ENCODE data around the gene PCDHB4. TPM values are rescaled to one million over a fixed set of nuclear protein-coding genes. Genes with fewer than 3 reads are reported as not detected.
"Not testable (repeated sequence)": the region's sequence is repeated elsewhere in the genome, so short reads cannot be mapped to it uniquely, and the experiment has no call there.

Gene PCDHB4
- polyA plus RNA-seq, 1 of the 3 experiments (the other 2 are of a cell fraction), result 0.51 TPM

- H3K9ac ChIP-seq; H3K9me3 ChIP-seq; H3K36me3 ChIP-seq (replicated peaks in 1 of 2; ENCODE audit: control insufficient read depth in 1 of 2, insufficient read depth in 2 of 2, low read length in 1 of 2); POLR2A ChIA-PET; H3F3A ChIP-seq (replicated peaks; ENCODE audit: insufficient read depth); H3K27me3 ChIP-seq (ENCODE audit: insufficient read depth); H3K9me2 ChIP-seq; H3K4me1 ChIP-seq (ENCODE audit: control insufficient read depth in 1 of 2, insufficient read depth in 2 of 2, low read depth in 1 of 2, low read length in 1 of 2); DNase-seq; H3K4me3 ChIP-seq (ENCODE audit: low read depth in 2 of 2, low read length in 1 of 2); H4K20me1 ChIP-seq (ENCODE audit: insufficient read depth); H3K4me2 ChIP-seq; H3K79me2 ChIP-seq (ENCODE audit: insufficient read depth); CTCF ChIA-PET; H3K27ac ChIP-seq (ENCODE audit: low read depth in 2 of 2, low read length in 1 of 2); H2AFZ ChIP-seq (ENCODE audit: low read depth): not testable (repeated sequence)
- WGBS (ENCODE audit: low lambda C conversion rate), result 71% methylated on average over 10 of the region's 41 CpGs
Observed at GRCh38 chr5:141151632-141152031, 30.0 kb downstream of the PCDHB4 start.

- H3K27me3 ChIP-seq (ENCODE audit: insufficient read depth); H3K4me1 ChIP-seq (ENCODE audit: control insufficient read depth in 1 of 2, insufficient read depth in 2 of 2, low read depth in 1 of 2, low read length in 1 of 2); POLR2A ChIA-PET; H3K9ac ChIP-seq; H3K36me3 ChIP-seq (replicated peaks in 1 of 2; ENCODE audit: control insufficient read depth in 1 of 2, insufficient read depth in 2 of 2, low read length in 1 of 2); H3F3A ChIP-seq (replicated peaks; ENCODE audit: insufficient read depth); H3K9me3 ChIP-seq; H4K20me1 ChIP-seq (ENCODE audit: insufficient read depth); H3K9me2 ChIP-seq; H3K79me2 ChIP-seq (ENCODE audit: insufficient read depth); H3K4me2 ChIP-seq; H3K4me3 ChIP-seq (ENCODE audit: low read depth in 2 of 2, low read length in 1 of 2); H3K27ac ChIP-seq (ENCODE audit: low read depth in 2 of 2, low read length in 1 of 2); H2AFZ ChIP-seq (ENCODE audit: low read depth); DNase-seq: not testable (repeated sequence)
- 68% methylated on average over 19 of the region's 36 CpGs for WGBS (ENCODE audit: low lambda C conversion rate)
- CTCF ChIA-PET, result interaction anchor here (1.1 to 1.8 kb wide), 3 partner anchors 405 to 415 kb away, joined by 3 to 5 read pairs (median 4); no protein-coding TSS in a partner anchor
Observed at GRCh38 chr5:141152096-141152495, 30.5 kb downstream of the PCDHB4 start.

GRCh38 chr5:141155540-141156374 lies 34.1 kb downstream of the PCDHB4 start:
- POLR2A ChIA-PET, result no interaction called here

GRCh38 chr5:141157356-141157755 lies 35.7 kb downstream of the PCDHB4 start:
- H3K4me3 ChIP-seq (ENCODE audit: low read depth in 2 of 2, low read length in 1 of 2); H3K9me2 ChIP-seq; H3K27me3 ChIP-seq (ENCODE audit: insufficient read depth); H3K9me3 ChIP-seq; H3K27ac ChIP-seq (ENCODE audit: low read depth in 2 of 2, low read length in 1 of 2); H3K79me2 ChIP-seq (ENCODE audit: insufficient read depth); H3K4me2 ChIP-seq; H2AFZ ChIP-seq (ENCODE audit: low read depth); H3F3A ChIP-seq (replicated peaks; ENCODE audit: insufficient read depth); DNase-seq; H4K20me1 ChIP-seq (ENCODE audit: insufficient read depth); H3K9ac ChIP-seq; H3K36me3 ChIP-seq (replicated peaks in 1 of 2; ENCODE audit: control insufficient read depth in 1 of 2, insufficient read depth in 2 of 2, low read length in 1 of 2); POLR2A ChIA-PET; CTCF ChIA-PET; H3K4me1 ChIP-seq (ENCODE audit: control insufficient read depth in 1 of 2, insufficient read depth in 2 of 2, low read depth in 1 of 2, low read length in 1 of 2): not testable (repeated sequence)
- 87% methylated on average over 28 of the region's 38 CpGs for WGBS (ENCODE audit: low lambda C conversion rate)

More at GRCh38 chr5:141155540-141156374, 34.1 kb downstream of the PCDHB4 start:
- WGBS (ENCODE audit: low lambda C conversion rate), result 49% methylated on average over 21 of the region's 21 CpGs
- no peak overlapping the region for H3K4me3 ChIP-seq (ENCODE audit: low read depth in 2 of 2, low read length in 1 of 2)
- peak; percentile 33 for TF ChIP-seq CTCF (IDR thresholded peaks at IDR 0.05)
- TF ChIP-seq FOXM1 (IDR thresholded peaks at IDR 0.05; ENCODE audit: low read depth), result no peak
- H3K9me3 ChIP-seq, result peaks cover 4% of the 10 kb centered on the region; the same call in 1 of the 2 replicates
- H4K20me1 ChIP-seq (ENCODE audit: insufficient read depth), result no peaks in the 10 kb centered on the region
- H3K4me2 ChIP-seq, result no peak overlapping the region
- H3K27me3 ChIP-seq (ENCODE audit: insufficient read depth), result no peaks in the 10 kb centered on the region
- no peaks in the 10 kb centered on the region for H3F3A ChIP-seq (replicated peaks; ENCODE audit: insufficient read depth)
- CTCF ChIA-PET, result interaction anchor here (0.9 to 2.2 kb wide), 9 partner anchors 10 to 408 kb away, joined by 3 to 7 read pairs (median 5); partner anchors contain the start of genes PCDHA8, PCDHB10, PCDHB16 and PCDHB4
- H3K4me1 ChIP-seq (ENCODE audit: control insufficient read depth in 1 of 2, insufficient read depth in 2 of 2, low read depth in 1 of 2, low read length in 1 of 2), result no peaks in the 10 kb centered on the region
- H3K36me3 ChIP-seq (replicated peaks in 1 of 2; ENCODE audit: control insufficient read depth in 1 of 2, insufficient read depth in 2 of 2, low read length in 1 of 2), result no peaks in the 10 kb centered on the region
- no peaks in the 10 kb centered on the region for H3K9me2 ChIP-seq
- no peak overlapping the region for H3K9ac ChIP-seq
- H3K79me2 ChIP-seq (ENCODE audit: insufficient read depth), result no peaks in the 10 kb centered on the region
- H3K27ac ChIP-seq (ENCODE audit: low read depth in 2 of 2, low read length in 1 of 2), result no peak overlapping the region
- DNase-seq, result no peak
- H2AFZ ChIP-seq (ENCODE audit: low read depth), result no peak overlapping the region

- H3F3A ChIP-seq (replicated peaks; ENCODE audit: insufficient read depth); H3K4me3 ChIP-seq (ENCODE audit: low read depth in 2 of 2, low read length in 1 of 2); H2AFZ ChIP-seq (ENCODE audit: low read depth); H3K27ac ChIP-seq (ENCODE audit: low read depth in 2 of 2, low read length in 1 of 2); H3K4me1 ChIP-seq (ENCODE audit: control insufficient read depth in 1 of 2, insufficient read depth in 2 of 2, low read depth in 1 of 2, low read length in 1 of 2); H3K27me3 ChIP-seq (ENCODE audit: insufficient read depth); H3K79me2 ChIP-seq (ENCODE audit: insufficient read depth); H4K20me1 ChIP-seq (ENCODE audit: insufficient read depth); H3K4me2 ChIP-seq; DNase-seq; H3K9ac ChIP-seq; H3K9me3 ChIP-seq; H3K36me3 ChIP-seq (replicated peaks in 1 of 2; ENCODE audit: control insufficient read depth in 1 of 2, insufficient read depth in 2 of 2, low read length in 1 of 2); POLR2A ChIA-PET; H3K9me2 ChIP-seq: not testable (repeated sequence)
- CTCF ChIA-PET, result interaction anchor here (0.8 to 0.9 kb wide), 2 partner anchors 12 to 36 kb away, joined by 3 read pairs; partner anchors contain the start of gene PCDHB4
- 75% methylated on average over 16 of the region's 28 CpGs for WGBS (ENCODE audit: low lambda C conversion rate)
Observed at GRCh38 chr5:141157901-141158300, 36.3 kb downstream of the PCDHB4 start.

Data from SK-N-SH (cell line).